GM12864 (cell line): Measurements from ENCODE around the gene PRKAR1B.
"Not testable (repeated sequence)": the region's sequence is repeated elsewhere in the genome, so short reads cannot be mapped to it uniquely, and the experiment has no call there.

ENCODE experiments used
- DNase-seq: peaks from one replicate; pipeline ENCODE4 v3.0.0-alpha.2; 2011; ENCODE audit warnings: low read depth
- H3K4me3 ChIP-seq: 2 replicates; pipeline ENCODE4 v1.5.1; 2011; ENCODE audit warnings: mild to moderate bottlenecking, low read depth, low read length, control low read depth
- TF ChIP-seq, protein P1 (sequence below): IDR thresholded peaks from 2 replicates; pipeline ENCODE4 v1.5.1; 2011; ENCODE audit warnings: low read depth, mild to moderate bottlenecking, moderate library complexity, low read length, control low read depth, inconsistent platforms; ENCODE audit errors: missing control alignments

Gene PRKAR1B

DNA sequence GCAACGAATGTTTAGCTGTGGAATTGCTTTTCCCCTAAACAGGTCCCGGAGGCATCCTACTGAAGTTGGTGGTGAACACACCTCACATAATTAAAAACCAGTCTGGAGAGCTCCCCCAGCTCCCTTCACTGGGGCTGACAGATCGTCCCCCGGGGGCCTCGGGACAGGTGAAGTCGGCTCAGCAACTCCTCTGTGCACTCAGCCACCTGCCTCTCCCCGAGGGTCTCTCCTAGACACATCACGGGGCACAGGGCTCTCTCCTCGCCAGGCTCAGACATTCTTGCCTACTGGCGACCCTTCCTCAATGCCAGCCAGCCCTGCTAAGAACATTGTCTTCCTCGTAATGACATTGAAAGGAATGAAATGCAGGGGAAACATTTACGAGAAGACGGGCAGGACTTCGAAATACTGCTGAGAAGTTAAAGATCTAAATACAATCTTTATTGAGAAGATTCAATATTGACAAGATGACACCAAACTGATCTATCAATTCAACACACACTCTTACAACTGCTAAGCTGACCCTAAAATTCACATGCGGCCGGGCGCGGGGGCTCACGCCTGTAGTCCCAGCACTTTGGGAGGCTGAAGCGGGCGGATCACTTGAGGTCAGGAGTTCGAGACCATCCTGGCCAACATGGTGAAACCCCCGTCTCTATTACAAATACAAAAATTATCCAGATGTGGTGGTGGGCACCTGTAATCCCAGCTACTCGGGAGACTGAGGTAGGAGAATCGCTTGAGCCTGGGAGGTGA is 88.6 kb downstream of the PRKAR1B start:
- no peak overlapping the region for H3K4me3 ChIP-seq
- no peak for DNase-seq
- TF ChIP-seq, protein P1, sequence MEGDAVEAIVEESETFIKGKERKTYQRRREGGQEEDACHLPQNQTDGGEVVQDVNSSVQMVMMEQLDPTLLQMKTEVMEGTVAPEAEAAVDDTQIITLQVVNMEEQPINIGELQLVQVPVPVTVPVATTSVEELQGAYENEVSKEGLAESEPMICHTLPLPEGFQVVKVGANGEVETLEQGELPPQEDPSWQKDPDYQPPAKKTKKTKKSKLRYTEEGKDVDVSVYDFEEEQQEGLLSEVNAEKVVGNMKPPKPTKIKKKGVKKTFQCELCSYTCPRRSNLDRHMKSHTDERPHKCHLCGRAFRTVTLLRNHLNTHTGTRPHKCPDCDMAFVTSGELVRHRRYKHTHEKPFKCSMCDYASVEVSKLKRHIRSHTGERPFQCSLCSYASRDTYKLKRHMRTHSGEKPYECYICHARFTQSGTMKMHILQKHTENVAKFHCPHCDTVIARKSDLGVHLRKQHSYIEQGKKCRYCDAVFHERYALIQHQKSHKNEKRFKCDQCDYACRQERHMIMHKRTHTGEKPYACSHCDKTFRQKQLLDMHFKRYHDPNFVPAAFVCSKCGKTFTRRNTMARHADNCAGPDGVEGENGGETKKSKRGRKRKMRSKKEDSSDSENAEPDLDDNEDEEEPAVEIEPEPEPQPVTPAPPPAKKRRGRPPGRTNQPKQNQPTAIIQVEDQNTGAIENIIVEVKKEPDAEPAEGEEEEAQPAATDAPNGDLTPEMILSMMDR, result no peak

DNA sequence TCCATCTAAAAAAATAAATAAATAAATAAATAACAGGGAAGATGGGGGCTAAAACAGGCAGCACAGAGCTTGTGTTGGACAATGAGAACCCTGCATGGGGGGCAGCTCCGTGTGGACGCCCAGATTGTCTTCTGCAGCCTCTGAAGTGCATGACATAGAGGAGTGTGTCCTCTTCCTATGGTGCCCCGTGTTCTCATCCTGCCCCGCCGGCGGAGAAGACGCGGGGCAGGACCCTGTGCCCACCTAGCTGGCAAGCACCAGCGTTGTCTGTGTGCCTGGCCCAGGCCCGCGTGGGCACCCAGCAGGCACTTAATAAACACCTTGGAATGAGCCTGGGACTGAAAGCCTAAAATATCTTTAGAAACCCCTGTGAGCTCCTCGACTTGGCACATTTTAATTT is 89.3 kb downstream of the PRKAR1B start:
- TF ChIP-seq, protein P1, result no peak
- DNase-seq, result no peak
- no peak overlapping the region for H3K4me3 ChIP-seq

DNA sequence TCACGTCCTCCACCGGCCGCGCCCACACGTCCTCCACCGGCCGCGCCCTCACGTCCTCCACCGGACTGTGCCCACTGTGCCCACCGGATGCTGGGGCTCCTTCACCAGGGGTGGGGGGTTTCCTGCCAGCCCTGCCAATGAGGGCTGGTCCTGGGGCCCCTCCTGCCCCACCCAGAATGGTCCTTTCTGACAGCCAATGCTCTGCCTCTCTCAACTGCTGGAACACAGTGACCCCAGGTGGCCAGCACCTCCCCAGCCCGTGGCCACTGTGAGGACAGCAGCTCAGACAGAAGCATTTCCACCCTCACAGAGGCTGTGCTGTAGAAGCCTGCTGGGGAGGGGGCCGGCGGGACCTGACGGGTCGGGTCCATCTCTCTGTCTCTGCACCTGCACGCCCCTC is 90.7 kb downstream of the PRKAR1B start:
- TF ChIP-seq, protein P1, result no peak

DNA sequence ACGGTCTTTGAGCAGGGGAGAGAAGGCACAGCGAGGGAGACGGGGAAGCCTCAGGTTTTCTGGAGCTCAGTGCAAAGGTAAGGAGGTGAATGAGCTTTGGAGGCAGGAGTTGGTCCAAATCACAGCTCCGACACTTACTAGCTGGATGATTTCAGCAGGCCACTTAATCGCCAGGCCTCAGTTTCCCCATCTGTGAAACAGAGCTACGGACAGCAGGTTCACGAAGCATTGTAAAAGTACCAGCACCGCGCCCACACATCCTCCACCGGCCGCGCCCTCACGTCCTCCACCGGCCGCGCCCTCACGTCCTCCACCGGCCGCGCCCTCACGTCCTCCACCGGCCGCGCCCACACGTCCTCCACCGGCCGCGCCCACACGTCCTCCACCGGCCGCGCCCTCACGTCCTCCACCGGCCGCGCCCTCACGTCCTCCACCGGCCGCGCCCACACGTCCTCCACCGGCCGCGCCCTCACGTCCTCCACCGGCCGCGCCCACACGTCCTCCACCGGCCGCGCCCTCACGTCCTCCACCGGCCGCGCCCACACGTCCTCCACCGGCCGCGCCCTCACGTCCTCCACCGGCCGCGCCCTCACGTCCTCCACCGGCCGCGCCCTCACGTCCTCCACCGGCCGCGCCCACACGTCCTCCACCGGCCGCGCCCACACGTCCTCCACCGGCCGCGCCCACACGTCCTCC is 91.2 kb downstream of the PRKAR1B start:
- not testable (repeated sequence) for H3K4me3 ChIP-seq

More for the DNA sequence above, 90.7 kb downstream of the PRKAR1B start:
- DNase-seq, result no peak
- no peak overlapping the region for H3K4me3 ChIP-seq

DNA sequence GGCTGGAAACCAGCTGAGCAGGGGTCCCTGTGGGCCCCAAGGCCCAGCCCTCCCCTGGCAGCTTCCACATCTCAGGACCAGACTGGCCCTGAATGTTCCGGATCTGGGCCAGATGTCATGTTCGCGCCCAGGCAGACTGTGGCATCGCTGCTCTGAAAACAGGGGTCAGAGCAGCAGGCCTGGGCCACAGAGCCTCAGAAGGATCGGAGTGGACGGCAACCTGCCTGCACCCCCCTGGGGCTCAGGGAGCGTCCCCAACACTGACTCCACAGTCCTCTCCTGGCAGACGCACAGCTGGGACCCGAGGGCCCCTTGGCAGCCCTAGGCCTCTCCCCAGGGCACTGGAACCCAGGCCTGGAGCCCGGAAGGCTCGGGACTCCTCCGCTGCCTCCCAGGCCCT is 91.9 kb downstream of the PRKAR1B start:
- TF ChIP-seq, protein P1, result no peak
- DNase-seq, result no peak
- H3K4me3 ChIP-seq, result no peak overlapping the region

More for the DNA sequence above, 91.2 kb downstream of the PRKAR1B start:
- not testable (repeated sequence) for DNase-seq

DNA sequence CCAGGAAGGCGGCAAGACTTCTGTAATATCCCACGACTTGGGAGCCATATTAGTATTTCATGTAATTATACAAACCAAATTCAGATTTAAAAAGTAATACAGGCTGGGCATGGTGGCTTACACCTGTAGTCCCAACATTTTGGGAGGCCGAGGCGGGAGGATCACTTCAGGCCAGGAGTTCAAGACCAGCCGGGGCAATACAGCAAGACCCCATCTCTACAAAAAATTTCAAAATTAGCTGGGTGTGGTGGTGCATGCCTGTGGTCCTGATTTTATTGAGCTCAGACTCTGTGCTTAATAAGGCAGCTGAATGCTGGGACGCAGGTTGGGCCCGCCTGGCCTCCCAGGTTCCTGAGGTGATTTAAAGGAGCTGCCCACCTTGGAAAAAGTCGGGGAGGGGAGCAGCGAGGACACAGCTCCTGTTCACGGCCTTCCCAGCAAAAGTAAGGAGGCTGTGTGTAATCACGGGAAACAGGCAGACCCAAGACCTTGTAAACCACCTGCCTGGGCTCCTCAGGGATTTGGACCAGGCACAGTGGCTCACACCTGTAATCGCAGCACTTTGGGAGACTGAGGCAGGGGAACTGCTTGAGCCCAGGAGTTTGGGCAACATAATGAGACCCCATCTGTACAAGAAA is 93.6 kb downstream of the PRKAR1B start:
- no peak overlapping the region for H3K4me3 ChIP-seq
- TF ChIP-seq, protein P1, result no peak
- no peak for DNase-seq

DNA sequence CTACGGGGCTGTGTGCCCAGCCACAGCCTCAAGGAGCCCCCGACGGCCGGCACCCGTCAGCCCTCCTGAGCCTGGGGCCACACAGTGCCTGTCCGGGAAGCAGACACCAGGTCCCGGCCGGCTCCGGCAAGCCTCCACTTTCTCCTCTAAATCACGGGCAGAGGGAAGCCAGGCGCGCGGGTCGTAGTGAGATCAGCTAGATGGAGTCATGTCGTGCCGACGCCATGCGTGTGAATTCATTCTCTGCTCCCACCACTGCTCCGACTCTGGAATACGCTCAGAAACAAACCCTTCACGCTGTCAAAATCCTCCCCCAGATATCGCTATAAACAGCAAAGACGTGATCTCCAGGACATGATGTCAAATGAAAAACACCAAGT is 94.3 kb downstream of the PRKAR1B start:
- H3K4me3 ChIP-seq, result no peak overlapping the region
- TF ChIP-seq, protein P1, result no peak
- no peak for DNase-seq
